ENCODE data around the gene TPRX1.
"Not testable (repeated sequence)": the region's sequence is repeated elsewhere in the genome, so short reads cannot be mapped to it uniquely, and the experiment has no call there.

TPRX1 gene

GRCh38 chr19:47804451-47804850, at the start of gene TPRX1:
Gene TPRX1, minus strand, starts transcription at chr19:47804551. Its CDS starts 12 bp downstream, at chr19:47804539.
- DNase-seq = not testable (repeated sequence)

- DNase-seq = no peak
These were observed 48.7 kb upstream of the TPRX1 start for GRCh38 chr19:47853003-47853402.

- no peak for DNase-seq
These were observed 44.6 kb upstream of the TPRX1 start for GRCh38 chr19:47848823-47849473.

GRCh38 chr19:47848425-47848822, 44.1 kb upstream of the TPRX1 start:
- no peak for DNase-seq

GRCh38 chr19:47842941-47843340, 38.6 kb upstream of the TPRX1 start:
- no peak for DNase-seq

- DNase-seq = no peak
These were observed 35.6 kb upstream of the TPRX1 start for GRCh38 chr19:47839913-47840312.

GRCh38 chr19:47839411-47839810, 35.1 kb upstream of the TPRX1 start:
- no peak for DNase-seq

GRCh38 chr19:47836038-47836437, 31.7 kb upstream of the TPRX1 start:
- DNase-seq = no peak

GRCh38 chr19:47832723-47833122, 28.4 kb upstream of the TPRX1 start:
- DNase-seq = no peak

- no peak for DNase-seq
These were observed 22.4 kb upstream of the TPRX1 start for GRCh38 chr19:47826800-47827199.

GRCh38 chr19:47824396-47824795, 20.0 kb upstream of the TPRX1 start:
- DNase-seq = no peak

- no peak for DNase-seq
These were observed 17.2 kb upstream of the TPRX1 start, which contains the start of gene CRX for GRCh38 chr19:47821460-47822020. Gene CRX, plus strand, starts transcription at chr19:47821937. Its CDS starts 12,507 bp downstream, at chr19:47834444.

- no peak for DNase-seq
These were observed 16.1 kb upstream of the TPRX1 start for GRCh38 chr19:47820410-47820809.

GRCh38 chr19:47819858-47820257, 15.5 kb upstream of the TPRX1 start:
- no peak for DNase-seq

- DNase-seq = not testable (repeated sequence)
These were observed 13.9 kb upstream of the TPRX1 start for GRCh38 chr19:47818221-47818620.

GRCh38 chr19:47816270-47816669, 11.9 kb upstream of the TPRX1 start:
- DNase-seq = not testable (repeated sequence)

- DNase-seq = no peak
These were observed 9.6 kb upstream of the TPRX1 start for GRCh38 chr19:47813995-47814328.

- peak; percentile 5 for DNase-seq
These were observed 9.1 kb upstream of the TPRX1 start for GRCh38 chr19:47813304-47813994.

GRCh38 chr19:47806435-47806834, 2.1 kb upstream of the TPRX1 start:
- no peak for DNase-seq

GRCh38 chr19:47805313-47805712, 962 bp upstream of the TPRX1 start:
- DNase-seq = no peak

- DNase-seq = not testable (repeated sequence)
These were observed 680 bp downstream of the TPRX1 start for GRCh38 chr19:47803671-47804070.

- not testable (repeated sequence) for DNase-seq
These were observed 1.2 kb downstream of the TPRX1 start for GRCh38 chr19:47803148-47803547.

GRCh38 chr19:47802521-47803043, 1.8 kb downstream of the TPRX1 start:
- no peak for DNase-seq

GRCh38 chr19:47801270-47801669, 3.1 kb downstream of the TPRX1 start:
- no peak for DNase-seq

All from NCI-H2171 treated with DMSO at 0.1 percent for 48 hours (cell line).